Renal cortical epithelial cell (primary cell): ENCODE results near the gene IL20RB. TPM values are rescaled to one million over a fixed set of nuclear protein-coding genes. Genes with fewer than 3 reads are reported as not detected.

Source experiments
- DNase-seq: peaks from one replicate; pipeline ENCODE4 v3.0.0-alpha.2; 2011; ENCODE audit warnings: low read depth
- total RNA-seq: library from RNA; depleted of rRNA; stranded (reverse); fragments of >200 nt; gene quantifications from 2 replicates; pipeline ENCODE4 v1.2.3, GENCODE V29; 2014

The IL20RB gene
- total RNA-seq, 1 donor from 2014 or later: 0.40 TPM

- peak; percentile 68 for DNase-seq
These were observed 74.8 kb downstream of the IL20RB start for GRCh38 chr3:137032465-137033120.

- DNase-seq: peak; percentile 23
These were observed 77.8 kb downstream of the IL20RB start for GRCh38 chr3:137035631-137036030.

- peak; percentile 11 for DNase-seq
These were observed 81.8 kb downstream of the IL20RB start for GRCh38 chr3:137039570-137039969.

- no peak for DNase-seq
These were observed 83.5 kb downstream of the IL20RB start for GRCh38 chr3:137041251-137041650.

GRCh38 chr3:137041686-137042085 lies 83.9 kb downstream of the IL20RB start:
- DNase-seq: no peak

- no peak for DNase-seq
These were observed 89.0 kb downstream of the IL20RB start for GRCh38 chr3:137046747-137047146.

- DNase-seq: no peak
These were observed 89.5 kb downstream of the IL20RB start for GRCh38 chr3:137047240-137047639.

- DNase-seq: no peak
These were observed 92.5 kb downstream of the IL20RB start for GRCh38 chr3:137050281-137050680.

- no peak for DNase-seq
These were observed 94.5 kb downstream of the IL20RB start for GRCh38 chr3:137052298-137052697.

Other genes starting within 250 kb of the IL20RB start
- 25.5 and 41.3 TPM in 2 replicates for gene STAG1, start 205.6 kb upstream of the IL20RB start, total RNA-seq
- 13.7 and 16.5 TPM in 2 replicates for gene SLC35G2, start 138.9 kb upstream of the IL20RB start, total RNA-seq
- gene NCK1, start 95.8 kb upstream of the IL20RB start, total RNA-seq: 49.1 and 58.6 TPM in 2 replicates